Suprapubic skin (tissue), 4 donors: ENCODE measurements around the gene WWOX. TPM values are rescaled to one million over a fixed set of nuclear protein-coding genes. Genes with fewer than 3 reads are reported as not detected.

Experiments used
- DNase-seq, 2 donors: peaks; one replicate each; pipeline ENCODE4 v3.0.0-alpha.2; 2019; ENCODE audit warnings: low spot score in 2 of 2
- H3K27ac ChIP-seq: fragments of 200-600 bp; sonication (generic); one replicate; pipeline ENCODE4 v1.5.1; 2019
- H3K27me3 ChIP-seq: fragments of 200-600 bp; sonication (generic); one replicate; pipeline ENCODE4 v1.5.1; 2019
- H3K36me3 ChIP-seq: fragments of 200-600 bp; sonication (generic); one replicate; pipeline ENCODE4 v1.5.1; 2019
- H3K4me1 ChIP-seq: fragments of 200-600 bp; sonication (generic); one replicate; pipeline ENCODE4 v1.5.1; 2019
- H3K4me3 ChIP-seq: fragments of 200-600 bp; sonication (generic); one replicate; pipeline ENCODE4 v1.5.1; 2019; ENCODE audit warnings: mild to moderate bottlenecking
- H3K9me3 ChIP-seq: fragments of 200-600 bp; sonication (generic); one replicate; pipeline ENCODE4 v1.5.1; 2019
- CTCF ChIP-seq, 2 donors: fragments of 200-600 bp in 1 of 2; fragments of 450-650 bp in 1 of 2; sonication (generic) in 1 of 2; IDR thresholded peaks; one replicate each; pipeline ENCODE4 v1.5.1; 2016 to 2019; ENCODE audit warnings: antibody characterized with exemption in 2 of 2, mild to moderate bottlenecking in 1 of 2, moderate library complexity in 1 of 2
- EP300 ChIP-seq: sonication (generic); formaldehyde crosslinking; IDR thresholded peaks from one replicate; pipeline ENCODE4 v1.6.1; 2017; ENCODE audit warnings: antibody characterized with exemption
- POLR2A ChIP-seq, 2 donors: fragments of 450-650 bp; IDR thresholded peaks; one replicate each; pipeline ENCODE4 v1.6.1; 2017; ENCODE audit warnings: antibody characterized with exemption in 2 of 2, mild to moderate bottlenecking in 2 of 2, moderate library complexity in 2 of 2
- POLR2AphosphoS5 ChIP-seq, 3 donors: sonication (generic); formaldehyde crosslinking; IDR thresholded peaks; one replicate each; pipeline ENCODE4 v1.6.1; 2017; ENCODE audit warnings: antibody characterized with exemption in 3 of 3
- WGBS: methylation state at CpG from one replicate; pipeline ENCODE4 v1.1.5; 2018; 5-methylcytosine and 5-hydroxymethylcytosine counted together
- total RNA-seq, 4 donors: library from RNA; depleted of rRNA; stranded (reverse); fragments of >200 nt; gene quantifications; one replicate each; pipeline ENCODE4 v1.1.0, GENCODE V29; 2016

WWOX gene
- total RNA-seq, 4 donors from 2014 or later, result 29.6 to 104 (median 47.3) TPM

- 100% methylated on average over 1 of the region's 1 CpG for WGBS
- Histone ChIP-seq H3K27ac (no peak overlapping the region), H3K4me3 (no peak overlapping the region), H3K9me3 (no peaks in the 10 kb centered on the region), H3K27me3 (no peaks in the 10 kb centered on the region), H3K4me1 (peaks cover 3% of the 10 kb centered on the region), H3K36me3 (no peaks in the 10 kb centered on the region)
- DNase-seq, result no peak
- TF ChIP-seq POLR2AphosphoS5 (IDR thresholded peaks at IDR 0.05), result no peak
- no peak for TF ChIP-seq EP300
- no peak for TF ChIP-seq POLR2A (IDR thresholded peaks at IDR 0.05)
- no peak for TF ChIP-seq CTCF (IDR thresholded peaks at IDR 0.05)
These were observed 632.3 kb downstream of the WWOX start for GRCh38 chr16:78731785-78732184.

- H3K36me3 ChIP-seq, result no peaks in the 10 kb centered on the region
- H3K4me1 ChIP-seq, result peaks cover 3% of the 10 kb centered on the region
- H3K27ac ChIP-seq, result no peak overlapping the region
- no peak for TF ChIP-seq CTCF (IDR thresholded peaks at IDR 0.05)
- H3K27me3 ChIP-seq, result no peaks in the 10 kb centered on the region
- DNase-seq, result no peak
- H3K9me3 ChIP-seq, result no peaks in the 10 kb centered on the region
- no peak overlapping the region for H3K4me3 ChIP-seq
- 89% methylated on average over 7 of the region's 7 CpGs for WGBS
These were observed 633.2 kb downstream of the WWOX start for GRCh38 chr16:78732696-78733095.

- no peak overlapping the region for H3K27ac ChIP-seq
- no peak for DNase-seq
- peaks cover 3% of the 10 kb centered on the region for H3K4me1 ChIP-seq
- no peaks in the 10 kb centered on the region for H3K27me3 ChIP-seq
- no peaks in the 10 kb centered on the region for H3K36me3 ChIP-seq
- no peak overlapping the region for H3K4me3 ChIP-seq
- WGBS, result 51% methylated on average over 6 of the region's 6 CpGs
- TF ChIP-seq CTCF (IDR thresholded peaks at IDR 0.05) (no peak), EP300 (no peak), POLR2A (IDR thresholded peaks at IDR 0.05) (no peak), POLR2AphosphoS5 (IDR thresholded peaks at IDR 0.05) (no peak)
- H3K9me3 ChIP-seq, result no peaks in the 10 kb centered on the region
These were observed 635.9 kb downstream of the WWOX start for GRCh38 chr16:78735337-78735736.

- Histone ChIP-seq H3K36me3 (no peaks in the 10 kb centered on the region), H3K9me3 (no peaks in the 10 kb centered on the region), H3K27me3 (no peaks in the 10 kb centered on the region), H3K4me1 (peaks cover 3% of the 10 kb centered on the region), H3K27ac (no peak overlapping the region), H3K4me3 (no peak overlapping the region)
- no peak for DNase-seq
- WGBS, result 92% methylated on average over 2 of the region's 2 CpGs
- TF ChIP-seq CTCF (IDR thresholded peaks at IDR 0.05) (no peak), POLR2A (IDR thresholded peaks at IDR 0.05) (no peak), EP300 (no peak), POLR2AphosphoS5 (IDR thresholded peaks at IDR 0.05) (no peak)
These were observed 638.2 kb downstream of the WWOX start for GRCh38 chr16:78737630-78738029.

GRCh38 chr16:78738557-78738956 lies 639.1 kb downstream of the WWOX start:
- Histone ChIP-seq H3K4me1 (peaks cover 3% of the 10 kb centered on the region), H3K4me3 (no peak overlapping the region), H3K27me3 (no peaks in the 10 kb centered on the region), H3K36me3 (no peaks in the 10 kb centered on the region), H3K9me3 (no peaks in the 10 kb centered on the region), H3K27ac (no peak overlapping the region)
- no peak for TF ChIP-seq EP300
- no peak for TF ChIP-seq POLR2AphosphoS5 (IDR thresholded peaks at IDR 0.05)
- no peak for TF ChIP-seq CTCF (IDR thresholded peaks at IDR 0.05)
- TF ChIP-seq POLR2A (IDR thresholded peaks at IDR 0.05), result no peak
- 92% methylated on average over 5 of the region's 5 CpGs for WGBS
- DNase-seq, result no peak
